Ovary (tissue), 3 donors: ENCODE measurements around the gene DNAJC21.

Source experiments
- CTCF ChIP-seq, 3 donors: fragments of 450-650 bp in 2 of 3; fragments of 200-600 bp in 1 of 3; IDR thresholded peaks; one replicate each; pipeline versions ENCODE4 v1.5.1 to v1.8.0; 2016 to 2022; ENCODE audit warnings: antibody characterized with exemption in 3 of 3, mild to moderate bottlenecking in 1 of 3
- POLR2A ChIP-seq: fragments of 450-650 bp; IDR thresholded peaks from one replicate; pipeline ENCODE4 v1.6.1; 2017; ENCODE audit warnings: antibody characterized with exemption, mild to moderate bottlenecking, moderate library complexity
- donor health status: DM: no; HTN: no; CAD: no.

GRCh38 chr5:34914671-34915138, 14.7 kb upstream of the DNAJC21 start:
- TF ChIP-seq POLR2A = no peak
- TF ChIP-seq CTCF (IDR thresholded peaks at IDR 0.05) = no peak
